NCI-H2107 (cell line): ENCODE measurements around the gene MTHFD2L.
"Not testable (repeated sequence)": the region's sequence is repeated elsewhere in the genome, so short reads cannot be mapped to it uniquely, and the experiment has no call there.

Experiments used
- DNase-seq: peaks from one replicate; lab custom pipeline; 2025; lab: John Stamatoyannopoulos, UW

Gene MTHFD2L

DNA sequence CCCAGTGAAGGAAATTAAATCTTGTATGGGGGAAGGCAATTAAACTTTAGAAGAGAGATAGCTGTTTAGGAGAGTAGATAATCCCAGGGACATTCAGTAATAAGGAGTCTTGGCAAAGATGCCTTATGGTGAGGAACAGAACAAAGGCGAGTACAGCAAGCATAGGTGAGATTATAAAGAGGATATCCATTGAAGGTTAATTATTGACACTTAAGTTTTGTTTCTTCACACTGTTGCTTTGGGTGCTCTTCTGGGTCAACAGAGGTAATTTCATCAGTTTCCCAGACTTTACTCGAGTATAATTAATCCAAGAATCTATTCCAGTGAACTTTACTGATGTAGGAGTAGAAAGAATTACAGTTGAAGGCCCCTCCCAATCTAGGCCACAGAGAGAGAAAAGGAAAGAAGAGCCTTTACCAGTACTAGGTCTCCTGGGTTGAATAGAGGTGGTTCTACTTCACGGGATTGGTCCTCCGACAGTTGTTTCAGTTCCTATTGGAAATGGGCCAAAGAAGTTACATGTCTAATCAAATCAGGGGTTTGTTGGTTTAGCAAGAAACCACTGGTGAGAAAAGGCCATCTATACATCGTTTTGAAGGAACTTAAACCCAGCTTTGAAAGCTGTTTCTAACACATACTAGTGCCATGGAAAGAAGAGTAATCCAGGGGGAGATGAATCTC lies 177.6 kb downstream of the MTHFD2L start:
- no peak for DNase-seq

DNA sequence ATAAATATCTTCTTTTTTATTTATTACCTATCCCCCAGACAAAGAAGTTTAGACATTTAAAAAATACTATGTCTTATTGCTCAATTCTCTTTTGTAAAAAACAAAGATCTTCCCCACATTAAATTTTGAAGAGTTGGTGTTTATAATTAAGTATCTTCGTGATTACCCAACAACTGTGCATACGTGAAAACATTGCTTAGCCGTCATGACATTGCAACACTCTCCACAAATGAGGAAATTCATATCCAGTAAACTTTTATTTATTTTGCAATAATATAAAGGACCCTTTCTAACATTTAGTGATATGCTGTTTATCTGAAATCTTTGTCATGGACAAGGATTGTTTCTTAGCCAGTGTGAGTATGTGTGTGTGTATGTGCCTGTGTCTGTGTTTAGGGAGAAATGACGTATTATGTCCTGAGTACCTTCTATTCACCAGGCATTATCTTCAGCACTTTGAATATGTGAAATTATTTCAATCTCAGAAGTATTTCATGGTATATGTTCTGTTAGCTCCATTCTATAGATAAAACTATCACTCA lies 180.9 kb downstream of the MTHFD2L start:
- DNase-seq, result no peak

DNA sequence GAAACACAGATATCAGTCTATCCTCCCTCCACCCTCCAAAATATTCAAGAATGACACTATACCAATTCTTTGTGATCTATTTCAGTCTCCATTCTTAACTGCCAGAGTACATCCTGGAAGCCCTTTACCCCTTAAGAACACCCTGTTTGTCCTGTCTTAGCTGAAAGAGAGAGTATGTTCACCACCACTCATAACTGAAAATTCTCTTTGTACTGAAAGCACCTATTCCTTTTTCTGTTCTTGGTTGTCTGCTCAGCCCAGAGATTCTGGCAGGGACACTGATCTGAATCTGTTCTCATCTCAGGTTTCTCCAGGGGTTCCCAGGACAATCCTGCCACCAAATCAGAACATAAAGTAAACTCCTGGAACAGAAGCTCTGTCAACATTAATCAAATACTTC lies 181.6 kb downstream of the MTHFD2L start:
- DNase-seq, result no peak

DNA sequence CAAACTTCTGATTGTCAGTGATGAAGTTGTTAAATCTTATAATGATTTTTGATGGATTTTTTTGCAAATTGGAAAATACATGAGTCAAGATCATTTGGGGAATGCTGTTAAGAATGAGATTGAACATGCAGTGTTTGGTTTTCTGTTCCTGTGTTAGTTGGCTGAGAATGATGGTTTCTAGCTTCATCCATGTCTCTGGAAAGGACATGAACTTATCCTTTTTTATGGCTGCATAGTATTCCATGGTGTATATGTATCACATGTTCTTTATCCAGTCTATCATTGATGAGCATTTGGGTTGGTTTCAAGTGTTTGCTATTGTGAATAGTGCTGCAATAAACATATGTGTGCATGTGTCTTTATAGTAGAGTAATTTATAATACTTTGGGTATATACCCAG lies 182.5 kb downstream of the MTHFD2L start:
- not testable (repeated sequence) for DNase-seq

DNA sequence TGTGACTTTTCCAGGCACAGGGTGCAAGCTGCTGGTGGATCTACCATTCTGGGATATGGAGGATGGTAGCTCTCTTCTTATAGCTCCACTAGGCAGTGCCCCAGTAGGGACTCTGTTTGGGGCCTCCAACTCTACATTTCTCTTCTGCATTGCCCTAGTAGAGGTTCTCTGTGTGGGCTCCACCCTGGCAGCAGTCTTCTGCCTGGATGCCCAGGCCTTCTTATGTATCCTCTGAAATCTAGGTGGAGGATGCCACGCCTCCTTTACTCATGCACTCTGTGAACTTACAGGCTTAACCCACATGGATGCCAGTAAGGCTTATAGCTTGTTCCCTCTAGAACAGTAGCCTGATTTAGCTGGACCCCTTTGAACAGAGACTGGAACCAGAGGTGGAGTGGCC lies 186.1 kb downstream of the MTHFD2L start:
- DNase-seq, result no peak
